ENCODE data around the gene LEFTY1. TPM values are rescaled to one million over a fixed set of nuclear protein-coding genes. Genes with fewer than 3 reads are reported as not detected.

LEFTY1 gene
- total and polyA plus RNA-seq, 9 of the 15 experiments (the other 6 are each of a cell fraction or from before 2014, with no cell fraction given): 0.07 to 0.24 (median 0.17) TPM; not detected in 5

GRCh38 chr1:225928186-225929175 lies 39.5 kb upstream of the LEFTY1 start (continued):
- TF ChIP-seq ZBTB33 (CRISPR knock-in tag; IDR thresholded peaks at IDR 0.05): peak; percentile 83

- no peak overlapping the region for H3K4me3 ChIP-seq
- H3K9me3 ChIP-seq (replicated peaks; ENCODE audit: control insufficient read depth, insufficient read depth, low read depth, low read length): no peaks in the 10 kb centered on the region
- peak overlapping the region; percentile 57 to 62; a peak in 3 of 4 replicates for H3K9ac ChIP-seq (ENCODE audit: insufficient read depth in 1 of 2, low read depth in 2 of 2, low read length in 2 of 2)
- no peak for ATAC-seq
- peaks cover 28% of the 10 kb centered on the region for H3K79me2 ChIP-seq (ENCODE audit: control insufficient read depth, insufficient read depth, low read length)
- peaks cover 61 to 77% of the 10 kb centered on the region in 2 experiments for H3K4me1 ChIP-seq (replicated peaks in 1 of 2; ENCODE audit: control insufficient read depth in 2 of 2, insufficient read depth in 2 of 2, low read length in 2 of 2)
- in situ Hi-C loops (cut with MboI): no loop called here
- peak overlapping the region; percentile 82 for H3K27ac ChIP-seq (ENCODE audit: extremely low read depth, low read depth, low read length)
- peak overlapping the region; percentile 97 for H2AFZ ChIP-seq (ENCODE audit: low read depth, low read length)
- intact Hi-C loops (cut with micrococcal nuclease): loop anchor here (5.0 kb wide), 1 partner anchor 136 kb away; the partner anchor contains the start of gene H3-3A
- no peak for FAIRE-seq
- peaks cover 17% of the 10 kb centered on the region for H3K36me3 ChIP-seq (ENCODE audit: control insufficient read depth, insufficient read depth, low read length)
- ChIA-PET POLR2A (interaction anchor here (0.6 to 1.9 kb wide), 13 partner anchors 8 to 383 kb away, joined by 3 to 7 read pairs (median 3); partner anchors contain the start of genes LEFTY2 and TMEM63A), CTCF (ENCODE audit: low intra/inter-chr PET ratio) (no interaction called here)
- H4K20me1 ChIP-seq (replicated peaks; ENCODE audit: control insufficient read depth, insufficient read depth, low read length): no peaks in the 10 kb centered on the region
- DNase-seq (ENCODE audit: extremely low read depth in 1 of 4, low spot score in 3 of 4): peak in 1 of 4 experiments; percentile 51
- BruUV-seq (replicated peaks): no TSS peak
- H3K9me1 ChIP-seq (ENCODE audit: control insufficient read depth, insufficient read depth, low read length): no peaks in the 10 kb centered on the region
- 44% methylated on average over 3 of the region's 3 CpGs for WGBS (ENCODE audit: insufficient coverage, low coverage, missing lambda C conversion rate)
- no peaks in the 10 kb centered on the region for H3K27me3 ChIP-seq (ENCODE audit: control insufficient read depth in 2 of 2, insufficient read depth in 2 of 2, low read length in 2 of 2)
- H3K4me2 ChIP-seq (ENCODE audit: insufficient read depth, low read length): peak overlapping the region; percentile 47
- peak; percentile 90 for TF ChIP-seq SPI1 (IDR thresholded peaks at IDR 0.05; ENCODE audit: borderline replicate concordance, low read depth, low read length)
- TF ChIP-seq CSDE1 (IDR thresholded peaks at IDR 0.05): no peak
- no peak for TF ChIP-seq CREB1 (IDR thresholded peaks at IDR 0.05)
- TF ChIP-seq CREB1 (CRISPR knock-in tag; IDR thresholded peaks at IDR 0.05): 0 out of 2 replicates have a peak, but pooled peaks have one; percentile 31
- TF ChIP-seq VEZF1 (CRISPR knock-in tag; IDR thresholded peaks at IDR 0.05): peak; percentile 27; the same call in 1 of the 2 replicates
- no peak for TF ChIP-seq ZNF436 (CRISPR knock-in tag; IDR thresholded peaks at IDR 0.05)
- 0 out of 2 replicates have a peak, but pooled peaks have one; percentile 16 for TF ChIP-seq FOSL1 (tag; conservative IDR thresholded peaks at IDR 0.05)
- 0 out of 2 replicates have a peak, but pooled peaks have one; percentile 12 for TF ChIP-seq SMAD3 (CRISPR knock-in tag; conservative IDR thresholded peaks at IDR 0.05)
- no peak for TF ChIP-seq HOXB6 (CRISPR knock-in tag; IDR thresholded peaks at IDR 0.05; ENCODE audit: borderline replicate concordance)
- peak; percentile 23; the same call in 1 of the 2 replicates for TF ChIP-seq ZNF41 (CRISPR knock-in tag; conservative IDR thresholded peaks at IDR 0.05)
- TF ChIP-seq ZFP1 (CRISPR knock-in tag; IDR thresholded peaks at IDR 0.05): no peak
- 0 out of 2 replicates have a peak, but pooled peaks have one; percentile 19 for TF ChIP-seq DDX20 (tag; IDR thresholded peaks at IDR 0.05; ENCODE audit: low read depth)
- TF ChIP-seq CCNT2 (IDR thresholded peaks at IDR 0.05; ENCODE audit: borderline replicate concordance, extremely low read depth, insufficient read length, low read depth, low read length): no peak
- 0 out of 2 replicates have a peak, but pooled peaks have one; percentile 38 for TF ChIP-seq TCFL5 (CRISPR knock-in tag; conservative IDR thresholded peaks at IDR 0.05)
Measured at GRCh38 chr1:225926551-225927113, 37.7 kb upstream of the LEFTY1 start.

Measured in K562 (cell line).